Activated CD4-positive, alpha-beta memory T cell treated with anti-CD3 and anti-CD28 coated beads for 36 hours (primary cell): Measurements from ENCODE around the gene LRP5. TPM values are rescaled to one million over a fixed set of nuclear protein-coding genes. Genes with fewer than 3 reads are reported as not detected.

Source experiments
- CTCF ChIA-PET: fragments of 350-600 bp; sonication (Branson Sonifier 250); formaldehyde crosslinking; loops from one replicate; lab custom pipeline; 2021; ENCODE audit warnings: antibody characterized with exemption, inconsistent platforms; lab: Charles Lee
- POLR2A ChIA-PET: fragments of 350-600 bp; sonication (Branson Sonifier 250); formaldehyde crosslinking; loops from one replicate; lab custom pipeline; 2021; ENCODE audit warnings: antibody characterized with exemption; lab: Charles Lee
- DNase-seq: peaks from one replicate; pipeline ENCODE4 v3.0.0-alpha.2; 2020
- H3K27ac Mint-ChIP-seq: one replicate; pipeline ENCODE4 v1.8.0; 2021; ENCODE audit warnings: mixed read lengths
- H3K27me3 Mint-ChIP-seq: one replicate; pipeline ENCODE4 v1.8.0; 2021; ENCODE audit warnings: mixed read lengths
- H3K36me3 Mint-ChIP-seq: one replicate; pipeline ENCODE4 v1.8.0; 2021; ENCODE audit warnings: mixed read lengths
- H3K4me1 Mint-ChIP-seq: one replicate; pipeline ENCODE4 v1.8.0; 2021; ENCODE audit warnings: low read depth, mixed read lengths
- H3K4me3 Mint-ChIP-seq: one replicate; pipeline ENCODE4 v1.8.0; 2021; ENCODE audit warnings: mild to moderate bottlenecking, mixed read lengths
- H3K9me3 Mint-ChIP-seq: one replicate; pipeline ENCODE4 v1.8.0; 2021; ENCODE audit warnings: mixed read lengths
- intact Hi-C: fragments of 100-400 bp; cut with micrococcal nuclease; formaldehyde crosslinking; loops from one replicate; pipeline ENCODE4 v1.15.1; 2023
- total RNA-seq, 2 experiments: library from RNA; stranded (reverse); gene quantifications; one replicate each; pipeline ENCODE4 v1.2.3, GENCODE V29; 2021

Gene LRP5
- total RNA-seq, 2 experiments from 2014 or later, result 6.1 to 7.6 TPM

GRCh38 chr11:68411501-68411991 lies 99.2 kb downstream of the LRP5 start:
- Mint-ChIP-seq H3K27ac (no peak overlapping the region), H3K36me3 (peaks cover 1% of the 10 kb centered on the region), H3K4me1 (peaks cover 2% of the 10 kb centered on the region), H3K4me3 (no peak overlapping the region), H3K27me3 (no peaks in the 10 kb centered on the region), H3K9me3 (no peaks in the 10 kb centered on the region)
- intact Hi-C loops, result no loop called here
- CTCF ChIA-PET, result interaction anchor here (1.1 kb wide), 1 partner anchor 28 kb away, joined by 3 read pairs; no protein-coding TSS in a partner anchor
- DNase-seq, result no peak
- POLR2A ChIA-PET, result no interaction called here

- ChIA-PET POLR2A (no interaction called here), CTCF (interaction anchor here (1.1 kb wide), 1 partner anchor 29 kb away, joined by 3 read pairs; no protein-coding TSS in a partner anchor)
- Mint-ChIP-seq H3K27me3 (no peaks in the 10 kb centered on the region), H3K36me3 (no peaks in the 10 kb centered on the region), H3K4me3 (no peak overlapping the region), H3K4me1 (peaks cover 9% of the 10 kb centered on the region), H3K27ac (no peak overlapping the region), H3K9me3 (no peaks in the 10 kb centered on the region)
- intact Hi-C loops, result loop anchor here (2.0 kb wide), 1 partner anchor 72 kb away; no protein-coding TSS in a partner anchor
- DNase-seq, result peak; percentile 75
Measured at GRCh38 chr11:68412593-68413475, 100.4 kb downstream of the LRP5 start.

GRCh38 chr11:68413591-68413999 lies 101.2 kb downstream of the LRP5 start:
- intact Hi-C loops, result loop anchor here (2.0 kb wide), 1 partner anchor 73 kb away; no protein-coding TSS in a partner anchor
- ChIA-PET CTCF (no interaction called here), POLR2A (no interaction called here)
- H3K4me1 Mint-ChIP-seq, result peaks cover 9% of the 10 kb centered on the region
- no peak overlapping the region for H3K4me3 Mint-ChIP-seq
- no peaks in the 10 kb centered on the region for H3K9me3 Mint-ChIP-seq
- no peaks in the 10 kb centered on the region for H3K27me3 Mint-ChIP-seq
- no peak overlapping the region for H3K27ac Mint-ChIP-seq
- H3K36me3 Mint-ChIP-seq, result no peaks in the 10 kb centered on the region
- no peak for DNase-seq

GRCh38 chr11:68414496-68415221 lies 102.3 kb downstream of the LRP5 start:
- Mint-ChIP-seq H3K4me1 (peaks cover 9% of the 10 kb centered on the region), H3K27ac (no peak overlapping the region), H3K36me3 (no peaks in the 10 kb centered on the region), H3K27me3 (no peaks in the 10 kb centered on the region), H3K9me3 (no peaks in the 10 kb centered on the region), H3K4me3 (no peak overlapping the region)
- POLR2A ChIA-PET, result no interaction called here
- no peak for DNase-seq
- intact Hi-C loops, result no loop called here
- CTCF ChIA-PET, result no interaction called here

GRCh38 chr11:68416070-68416578 lies 103.7 kb downstream of the LRP5 start:
- DNase-seq, result no peak
- Mint-ChIP-seq H3K4me1 (peaks cover 9% of the 10 kb centered on the region), H3K27ac (no peak overlapping the region), H3K36me3 (no peaks in the 10 kb centered on the region), H3K27me3 (no peaks in the 10 kb centered on the region), H3K4me3 (no peak overlapping the region), H3K9me3 (no peaks in the 10 kb centered on the region)
- POLR2A ChIA-PET, result no interaction called here
- CTCF ChIA-PET, result no interaction called here
- intact Hi-C loops, result no loop called here

GRCh38 chr11:68418648-68419047 lies 106.3 kb downstream of the LRP5 start:
- Mint-ChIP-seq H3K9me3 (no peaks in the 10 kb centered on the region), H3K36me3 (no peaks in the 10 kb centered on the region), H3K4me3 (no peak overlapping the region), H3K27me3 (no peaks in the 10 kb centered on the region), H3K4me1 (peaks cover 8% of the 10 kb centered on the region), H3K27ac (no peak overlapping the region)
- ChIA-PET POLR2A (no interaction called here), CTCF (no interaction called here)
- no peak for DNase-seq
- intact Hi-C loops, result no loop called here

- H3K9me3 Mint-ChIP-seq, result no peaks in the 10 kb centered on the region
- CTCF ChIA-PET, result no interaction called here
- H3K27me3 Mint-ChIP-seq, result no peaks in the 10 kb centered on the region
- no peaks in the 10 kb centered on the region for H3K36me3 Mint-ChIP-seq
- H3K27ac Mint-ChIP-seq, result no peak overlapping the region
- peaks cover 8% of the 10 kb centered on the region for H3K4me1 Mint-ChIP-seq
- POLR2A ChIA-PET, result no interaction called here
- intact Hi-C loops, result no loop called here
- no peak overlapping the region for H3K4me3 Mint-ChIP-seq
- no peak for DNase-seq
Measured at GRCh38 chr11:68420171-68420570, 107.8 kb downstream of the LRP5 start.

GRCh38 chr11:68423481-68423880 lies 111.1 kb downstream of the LRP5 start:
- no peaks in the 10 kb centered on the region for H3K27me3 Mint-ChIP-seq
- ChIA-PET POLR2A (no interaction called here), CTCF (no interaction called here)
- no peak overlapping the region for H3K4me3 Mint-ChIP-seq
- intact Hi-C loops, result no loop called here
- no peak overlapping the region for H3K27ac Mint-ChIP-seq
- no peaks in the 10 kb centered on the region for H3K9me3 Mint-ChIP-seq
- no peak for DNase-seq
- H3K36me3 Mint-ChIP-seq, result no peaks in the 10 kb centered on the region
- no peaks in the 10 kb centered on the region for H3K4me1 Mint-ChIP-seq

GRCh38 chr11:68424101-68424632 lies 111.8 kb downstream of the LRP5 start:
- no peaks in the 10 kb centered on the region for H3K4me1 Mint-ChIP-seq

GRCh38 chr11:68424981-68425865 lies 112.8 kb downstream of the LRP5 start:
- H3K4me1 Mint-ChIP-seq, result no peaks in the 10 kb centered on the region
- no peaks in the 10 kb centered on the region for H3K27me3 Mint-ChIP-seq
- no peak overlapping the region for H3K4me3 Mint-ChIP-seq
- intact Hi-C loops, result no loop called here
- no peak for DNase-seq
- peaks cover 11% of the 10 kb centered on the region for H3K36me3 Mint-ChIP-seq
- CTCF ChIA-PET, result no interaction called here
- peaks cover 12% of the 10 kb centered on the region for H3K9me3 Mint-ChIP-seq
- POLR2A ChIA-PET, result no interaction called here
- no peak overlapping the region for H3K27ac Mint-ChIP-seq

More at GRCh38 chr11:68424101-68424632, 111.8 kb downstream of the LRP5 start:
- intact Hi-C loops, result no loop called here
- ChIA-PET CTCF (no interaction called here), POLR2A (no interaction called here)
- Mint-ChIP-seq H3K27ac (no peak overlapping the region), H3K4me3 (no peak overlapping the region), H3K9me3 (peaks cover 3% of the 10 kb centered on the region), H3K27me3 (no peaks in the 10 kb centered on the region), H3K36me3 (peaks cover 2% of the 10 kb centered on the region)
- DNase-seq, result no peak

GRCh38 chr11:68425866-68426380 lies 113.5 kb downstream of the LRP5 start:
- intact Hi-C loops, result no loop called here
- H3K4me3 Mint-ChIP-seq, result no peak overlapping the region
- peaks cover 17% of the 10 kb centered on the region for H3K36me3 Mint-ChIP-seq
- no peak overlapping the region for H3K27ac Mint-ChIP-seq
- H3K27me3 Mint-ChIP-seq, result no peaks in the 10 kb centered on the region
- peaks cover 19% of the 10 kb centered on the region for H3K9me3 Mint-ChIP-seq
- no peaks in the 10 kb centered on the region for H3K4me1 Mint-ChIP-seq
- DNase-seq, result no peak
- ChIA-PET CTCF (no interaction called here), POLR2A (no interaction called here)
